ENCODE results near the gene MGST3. TPM values are rescaled to one million over a fixed set of nuclear protein-coding genes. Genes with fewer than 3 reads are reported as not detected.

Gene MGST3
- total and polyA plus RNA-seq, 2 of the 13 experiments (the other 11 are each of a cell fraction or from before 2014, with no cell fraction given): 59.7 to 61.2 TPM

DNA sequence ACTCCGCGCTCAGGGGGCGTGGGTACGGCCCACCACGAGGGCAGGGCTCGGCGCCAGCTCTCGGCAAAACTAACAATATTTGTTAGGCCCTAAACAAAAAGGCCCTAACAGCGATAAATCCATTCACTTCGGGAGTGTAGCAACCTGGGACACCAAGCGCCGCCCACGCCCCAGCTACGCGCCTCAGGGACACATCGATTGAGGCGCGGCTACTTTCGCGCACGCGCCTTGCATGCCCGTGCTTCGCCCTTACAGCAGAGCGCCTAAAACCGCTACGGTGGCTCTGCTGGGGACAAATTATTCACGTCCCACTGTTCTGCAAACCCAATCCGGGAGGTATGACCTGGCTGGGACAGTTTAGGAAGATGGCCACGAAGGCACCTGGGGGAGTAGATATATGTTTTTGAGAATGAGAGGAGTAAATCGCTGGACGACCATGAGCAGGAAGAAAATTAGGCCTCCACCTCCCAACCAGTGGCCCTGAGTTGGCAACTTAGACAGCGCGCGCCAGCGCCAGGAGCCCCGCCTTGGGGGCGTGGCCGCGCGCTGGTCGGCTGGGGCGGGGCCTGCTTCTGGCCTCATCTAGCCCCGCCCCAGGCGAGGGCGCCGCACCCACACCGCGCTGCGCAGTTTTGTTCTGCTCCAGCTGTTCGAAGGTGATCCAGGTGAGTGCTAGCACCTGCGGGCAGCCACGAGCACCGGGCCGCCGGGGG is at the start of gene MGST3 (continued):
- TF ChIP-seq HMGA1 (CRISPR knock-in tag; conservative IDR thresholded peaks at IDR 0.05) (no peak), ZFY (CRISPR knock-in tag; IDR thresholded peaks at IDR 0.05) (peak; percentile 89), HOXA7 (CRISPR knock-in tag; IDR thresholded peaks at IDR 0.05) (no peak), TAF1 (CRISPR knock-in tag; IDR thresholded peaks at IDR 0.05) (peak; percentile 64; the same call in 1 of the 2 replicates), ZNF589 (CRISPR knock-in tag; conservative IDR thresholded peaks at IDR 0.05) (peak; percentile 72; the same call in 1 of the 2 replicates), KLF6 (CRISPR knock-in tag; IDR thresholded peaks at IDR 0.05) (0 out of 2 replicates have a peak, but pooled peaks have one; percentile 19), ZNF264 (CRISPR knock-in tag; IDR thresholded peaks at IDR 0.05) (peak; percentile 59; the same call in 1 of the 2 replicates), PAF1 (CRISPR knock-in tag; IDR thresholded peaks at IDR 0.05) (no peak), ZNF709 (CRISPR knock-in tag; IDR thresholded peaks at IDR 0.05) (peak; percentile 73; the same call in 1 of the 2 replicates), JDP2 (CRISPR knock-in tag; IDR thresholded peaks at IDR 0.05; ENCODE audit: borderline replicate concordance) (no peak), ZNF292 (CRISPR knock-in tag; IDR thresholded peaks at IDR 0.05; ENCODE audit: borderline replicate concordance, low read depth) (peak; percentile 29; the same call in 1 of the 2 replicates), ARHGAP35 (CRISPR knock-in tag; IDR thresholded peaks at IDR 0.05; ENCODE audit: borderline replicate concordance) (0 out of 2 replicates have a peak, but pooled peaks have one; percentile 39), JARID2 (CRISPR knock-in tag; IDR thresholded peaks at IDR 0.05; ENCODE audit: insufficient replicate concordance) (no peak), KDM2A (CRISPR knock-in tag; IDR thresholded peaks at IDR 0.05; ENCODE audit: borderline replicate concordance, low read depth) (peak; percentile 70), ELF1 (CRISPR knock-in tag; IDR thresholded peaks at IDR 0.05) (peak; percentile 40), ZMYM3 (CRISPR knock-in tag; IDR thresholded peaks at IDR 0.05) (peak; percentile 28; the same call in 1 of the 2 replicates), ZNF296 (CRISPR knock-in tag; conservative IDR thresholded peaks at IDR 0.05) (peak; percentile 82; the same call in 1 of the 2 replicates), ZNF549 (CRISPR knock-in tag; IDR thresholded peaks at IDR 0.05) (no peak), SIX4 (CRISPR knock-in tag; IDR thresholded peaks at IDR 0.05) (0 out of 2 replicates have a peak, but pooled peaks have one; percentile 10)
- TF ChIP-seq, protein P1, sequence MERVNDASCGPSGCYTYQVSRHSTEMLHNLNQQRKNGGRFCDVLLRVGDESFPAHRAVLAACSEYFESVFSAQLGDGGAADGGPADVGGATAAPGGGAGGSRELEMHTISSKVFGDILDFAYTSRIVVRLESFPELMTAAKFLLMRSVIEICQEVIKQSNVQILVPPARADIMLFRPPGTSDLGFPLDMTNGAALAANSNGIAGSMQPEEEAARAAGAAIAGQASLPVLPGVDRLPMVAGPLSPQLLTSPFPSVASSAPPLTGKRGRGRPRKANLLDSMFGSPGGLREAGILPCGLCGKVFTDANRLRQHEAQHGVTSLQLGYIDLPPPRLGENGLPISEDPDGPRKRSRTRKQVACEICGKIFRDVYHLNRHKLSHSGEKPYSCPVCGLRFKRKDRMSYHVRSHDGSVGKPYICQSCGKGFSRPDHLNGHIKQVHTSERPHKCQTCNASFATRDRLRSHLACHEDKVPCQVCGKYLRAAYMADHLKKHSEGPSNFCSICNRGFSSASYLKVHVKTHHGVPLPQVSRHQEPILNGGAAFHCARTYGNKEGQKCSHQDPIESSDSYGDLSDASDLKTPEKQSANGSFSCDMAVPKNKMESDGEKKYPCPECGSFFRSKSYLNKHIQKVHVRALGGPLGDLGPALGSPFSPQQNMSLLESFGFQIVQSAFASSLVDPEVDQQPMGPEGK (CRISPR knock-in tag; IDR thresholded peaks at IDR 0.05): no peak
- TF ChIP-seq, protein P2, sequence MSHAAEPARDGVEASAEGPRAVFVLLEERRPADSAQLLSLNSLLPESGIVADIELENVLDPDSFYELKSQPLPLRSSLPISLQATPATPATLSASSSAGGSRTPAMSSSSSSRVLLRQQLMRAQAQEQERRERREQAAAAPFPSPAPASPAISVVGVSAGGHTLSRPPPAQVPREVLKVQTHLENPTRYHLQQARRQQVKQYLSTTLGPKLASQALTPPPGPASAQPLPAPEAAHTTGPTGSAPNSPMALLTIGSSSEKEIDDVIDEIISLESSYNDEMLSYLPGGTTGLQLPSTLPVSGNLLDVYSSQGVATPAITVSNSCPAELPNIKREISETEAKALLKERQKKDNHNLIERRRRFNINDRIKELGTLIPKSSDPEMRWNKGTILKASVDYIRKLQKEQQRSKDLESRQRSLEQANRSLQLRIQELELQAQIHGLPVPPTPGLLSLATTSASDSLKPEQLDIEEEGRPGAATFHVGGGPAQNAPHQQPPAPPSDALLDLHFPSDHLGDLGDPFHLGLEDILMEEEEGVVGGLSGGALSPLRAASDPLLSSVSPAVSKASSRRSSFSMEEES (CRISPR knock-in tag; IDR thresholded peaks at IDR 0.05): peak; percentile 48; the same call in 1 of the 2 replicates
- TF ChIP-seq, protein P3, sequence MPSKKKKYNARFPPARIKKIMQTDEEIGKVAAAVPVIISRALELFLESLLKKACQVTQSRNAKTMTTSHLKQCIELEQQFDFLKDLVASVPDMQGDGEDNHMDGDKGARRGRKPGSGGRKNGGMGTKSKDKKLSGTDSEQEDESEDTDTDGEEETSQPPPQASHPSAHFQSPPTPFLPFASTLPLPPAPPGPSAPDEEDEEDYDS (CRISPR knock-in tag; IDR thresholded peaks at IDR 0.05): peak; percentile 47; the same call in 1 of the 2 replicates
- TF ChIP-seq, protein P4, sequence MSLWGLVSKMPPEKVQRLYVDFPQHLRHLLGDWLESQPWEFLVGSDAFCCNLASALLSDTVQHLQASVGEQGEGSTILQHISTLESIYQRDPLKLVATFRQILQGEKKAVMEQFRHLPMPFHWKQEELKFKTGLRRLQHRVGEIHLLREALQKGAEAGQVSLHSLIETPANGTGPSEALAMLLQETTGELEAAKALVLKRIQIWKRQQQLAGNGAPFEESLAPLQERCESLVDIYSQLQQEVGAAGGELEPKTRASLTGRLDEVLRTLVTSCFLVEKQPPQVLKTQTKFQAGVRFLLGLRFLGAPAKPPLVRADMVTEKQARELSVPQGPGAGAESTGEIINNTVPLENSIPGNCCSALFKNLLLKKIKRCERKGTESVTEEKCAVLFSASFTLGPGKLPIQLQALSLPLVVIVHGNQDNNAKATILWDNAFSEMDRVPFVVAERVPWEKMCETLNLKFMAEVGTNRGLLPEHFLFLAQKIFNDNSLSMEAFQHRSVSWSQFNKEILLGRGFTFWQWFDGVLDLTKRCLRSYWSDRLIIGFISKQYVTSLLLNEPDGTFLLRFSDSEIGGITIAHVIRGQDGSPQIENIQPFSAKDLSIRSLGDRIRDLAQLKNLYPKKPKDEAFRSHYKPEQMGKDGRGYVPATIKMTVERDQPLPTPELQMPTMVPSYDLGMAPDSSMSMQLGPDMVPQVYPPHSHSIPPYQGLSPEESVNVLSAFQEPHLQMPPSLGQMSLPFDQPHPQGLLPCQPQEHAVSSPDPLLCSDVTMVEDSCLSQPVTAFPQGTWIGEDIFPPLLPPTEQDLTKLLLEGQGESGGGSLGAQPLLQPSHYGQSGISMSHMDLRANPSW (CRISPR knock-in tag; IDR thresholded peaks at IDR 0.05; ENCODE audit: borderline replicate concordance): 0 out of 2 replicates have a peak, but pooled peaks have one; percentile 62
